ENCODE measurements around the gene SERGEF.

DNA sequence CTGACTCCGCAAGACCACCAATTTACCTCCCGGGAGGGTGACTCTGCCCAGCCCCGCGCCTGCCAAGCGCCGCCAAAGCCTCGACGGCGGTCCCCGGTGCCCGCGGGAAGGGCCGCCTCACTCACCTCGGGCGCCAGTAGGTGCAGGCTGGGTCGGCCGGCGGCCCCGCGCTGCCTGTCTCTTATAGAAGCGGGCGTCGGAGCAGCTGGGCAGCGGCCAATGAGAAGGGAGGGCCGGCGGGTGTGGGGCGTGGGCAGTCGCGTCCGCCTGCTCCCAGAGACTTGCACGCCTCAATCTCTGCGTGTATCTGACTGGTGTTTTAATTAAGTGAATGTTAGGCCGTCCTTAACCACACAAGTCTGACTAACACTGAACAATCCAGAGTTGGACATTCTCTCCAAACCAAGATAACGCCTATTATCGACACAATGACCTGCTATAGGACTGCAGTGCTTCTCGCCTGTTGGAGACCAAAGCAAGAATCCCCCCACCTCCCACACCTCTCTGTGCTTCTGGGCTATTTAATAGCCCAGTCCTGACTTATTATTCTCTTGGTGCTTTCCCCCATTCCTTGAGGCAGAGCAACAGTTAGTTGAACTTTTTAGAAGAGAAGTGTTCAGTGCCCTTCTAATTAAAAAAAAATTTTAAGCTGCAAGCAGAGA, 33.4 kb upstream of the SERGEF start, which contains the start of gene TPH1:
- TF ChIP-seq EZH2 (IDR thresholded peaks at IDR 0.05; ENCODE audit: insufficient read depth, poor library complexity, severe bottlenecking) (no peak), EZH2phosphoT487 (IDR thresholded peaks at IDR 0.05; ENCODE audit: insufficient read depth, low read depth) (no peak)
